Epidermal melanocyte (primary cell): ENCODE data around the gene SLC12A8.

Source experiments
- DNase-seq: peaks from one replicate; pipeline ENCODE4 v3.0.0; 2011; ENCODE audit warnings: low spot score; ENCODE audit not compliant: insufficient read length

The SLC12A8 gene

DNA sequence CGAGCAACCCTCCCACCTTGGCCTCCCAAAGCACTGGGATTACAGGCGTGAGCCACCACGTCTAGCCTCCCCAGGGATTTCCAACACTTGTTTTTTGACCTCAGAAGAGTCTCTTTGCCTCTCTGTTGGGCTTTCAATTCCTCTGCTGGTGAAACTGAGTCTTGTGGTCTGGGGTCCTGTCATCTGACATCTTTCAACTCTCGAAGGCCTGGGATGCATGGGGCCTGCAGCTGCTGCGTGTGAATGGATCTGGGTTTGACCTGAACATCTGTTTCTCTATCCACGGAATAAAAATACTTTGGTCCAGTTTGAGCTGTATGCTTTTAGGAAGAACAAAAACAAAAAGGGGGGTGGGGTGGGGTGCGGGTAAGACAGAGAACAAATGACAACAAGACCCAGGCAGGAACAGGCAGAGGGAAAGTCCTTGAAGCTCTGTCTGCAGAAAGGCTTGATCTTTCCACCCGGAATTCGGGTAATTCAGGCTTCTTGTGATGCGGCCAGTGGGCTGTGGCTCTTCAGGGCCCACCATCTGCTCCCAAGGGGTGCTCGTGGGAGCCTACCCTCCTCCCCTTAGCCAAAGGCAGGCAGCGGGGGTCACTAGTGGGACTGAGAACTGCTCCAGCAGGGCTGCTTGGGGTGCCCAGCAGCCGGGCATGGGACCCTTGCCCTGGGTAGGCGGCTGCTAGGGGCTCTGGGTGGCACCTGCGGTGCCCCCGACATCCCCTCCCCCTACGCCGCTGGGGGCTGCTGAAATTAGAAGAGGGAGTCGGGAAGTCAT is 71.5 kb downstream of the SLC12A8 start:
- no peak for DNase-seq

DNA sequence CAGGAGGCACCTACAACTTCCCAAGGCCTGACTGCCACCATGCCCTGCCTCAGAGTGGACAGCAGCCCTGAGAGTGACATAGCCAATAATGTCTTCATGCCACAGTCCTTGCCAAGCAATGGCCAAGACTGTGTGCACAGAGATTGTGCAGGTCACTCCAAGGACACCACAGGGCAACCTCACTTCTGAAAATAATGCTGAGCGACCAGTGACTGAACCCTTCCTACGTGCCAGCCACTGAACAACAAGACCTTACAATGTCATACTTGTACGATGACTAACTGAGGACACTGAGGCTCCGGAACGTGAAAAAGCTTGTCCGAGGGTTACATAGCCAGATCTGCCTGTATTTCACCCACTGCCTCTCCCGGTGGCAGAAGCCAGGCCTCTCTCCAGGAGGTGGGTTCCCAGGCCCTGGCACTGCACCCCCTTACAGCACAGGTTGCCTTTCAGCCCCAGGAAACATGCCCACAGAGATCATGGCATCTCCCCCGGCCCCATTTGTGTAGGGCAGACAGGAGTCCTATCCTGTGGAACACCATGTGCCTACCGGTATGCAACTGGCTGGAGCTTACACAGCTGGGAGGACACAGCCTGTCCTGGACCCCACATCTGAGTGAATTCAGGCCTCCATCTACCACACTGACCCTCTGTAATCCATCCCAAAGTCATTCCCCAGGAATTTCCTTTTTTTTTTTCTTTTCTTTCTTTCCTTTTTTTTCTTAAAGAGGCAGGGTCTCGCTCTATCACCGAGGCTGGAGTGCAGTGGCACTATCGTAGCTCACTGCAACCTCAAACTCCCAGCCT is 72.3 kb downstream of the SLC12A8 start:
- no peak for DNase-seq

- no peak for DNase-seq
Measured at GRCh38 chr3:125139386-125139785, 73.2 kb downstream of the SLC12A8 start.

DNA sequence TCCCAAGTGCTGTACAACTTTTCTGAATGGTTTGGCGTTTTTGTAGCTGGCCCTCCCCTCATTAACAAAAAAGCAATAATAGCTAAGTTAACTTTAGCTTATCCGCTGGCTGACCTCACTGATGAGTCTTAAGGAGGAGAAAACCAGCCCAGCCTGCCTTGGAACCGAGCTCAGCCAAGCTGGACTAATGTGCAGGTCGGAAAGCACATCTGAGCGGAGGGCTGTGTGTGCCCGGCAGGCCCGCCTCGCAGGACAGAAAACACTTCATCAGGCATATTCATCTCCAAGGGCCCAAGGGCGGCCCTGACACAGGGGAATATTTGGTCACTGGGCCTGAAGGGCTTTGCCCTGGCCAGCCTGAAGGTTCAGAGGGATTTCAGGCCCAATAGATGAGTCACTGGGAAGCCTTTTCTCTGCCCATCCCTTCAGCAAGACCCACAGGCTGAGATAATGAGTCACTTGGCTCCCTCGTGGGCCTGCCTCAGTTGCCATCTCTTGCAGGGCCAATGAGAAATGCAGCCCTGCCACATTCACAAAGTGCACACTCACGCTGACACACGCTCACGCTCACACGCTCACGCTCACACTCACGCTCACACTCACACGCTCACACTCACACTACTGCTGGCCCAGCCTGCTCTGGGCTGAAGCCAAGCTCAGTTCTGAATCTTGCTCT is 75.1 kb downstream of the SLC12A8 start:
- DNase-seq: no peak

DNA sequence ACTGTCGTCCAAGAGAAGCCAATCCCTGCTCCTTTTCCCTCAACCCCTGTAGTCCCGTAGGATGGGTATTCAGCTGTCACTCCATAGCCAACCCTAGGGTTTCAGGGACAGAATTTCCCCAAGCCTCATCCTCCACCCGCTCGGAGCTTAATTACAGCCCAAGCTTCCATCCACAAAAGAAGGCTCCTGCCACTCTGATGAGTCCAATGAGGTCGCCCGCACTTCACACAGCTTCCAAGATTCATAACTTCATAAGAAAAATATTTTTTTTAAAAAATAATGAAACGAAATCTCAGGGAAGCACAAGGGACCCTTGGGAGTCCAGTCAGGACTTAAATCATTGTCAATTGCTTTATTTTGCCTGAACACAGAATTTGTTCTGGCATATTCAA is 75.6 kb downstream of the SLC12A8 start:
- DNase-seq: no peak

GRCh38 chr3:125136515-125136914 is 76.0 kb downstream of the SLC12A8 start:
- DNase-seq: no peak

DNA sequence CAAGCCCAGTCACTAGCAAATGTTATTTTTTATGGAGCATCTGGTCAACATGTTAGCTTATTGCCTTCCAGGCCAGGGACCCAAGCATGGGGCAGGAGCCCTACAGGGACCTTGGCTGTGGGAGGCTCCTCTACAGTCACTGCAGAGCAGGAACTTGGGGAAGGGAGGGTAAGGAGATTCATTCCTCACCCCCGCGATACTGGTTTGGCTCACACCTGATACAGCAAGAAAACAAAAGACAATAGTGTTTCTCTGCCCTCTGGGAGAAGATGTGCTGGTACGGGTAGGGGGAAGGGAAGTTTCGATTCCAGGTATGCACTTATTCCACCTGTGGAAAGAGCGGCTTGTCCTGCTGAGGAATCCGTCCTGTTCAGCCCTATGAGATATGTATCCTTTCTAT is 77.6 kb downstream of the SLC12A8 start:
- DNase-seq: no peak

DNA sequence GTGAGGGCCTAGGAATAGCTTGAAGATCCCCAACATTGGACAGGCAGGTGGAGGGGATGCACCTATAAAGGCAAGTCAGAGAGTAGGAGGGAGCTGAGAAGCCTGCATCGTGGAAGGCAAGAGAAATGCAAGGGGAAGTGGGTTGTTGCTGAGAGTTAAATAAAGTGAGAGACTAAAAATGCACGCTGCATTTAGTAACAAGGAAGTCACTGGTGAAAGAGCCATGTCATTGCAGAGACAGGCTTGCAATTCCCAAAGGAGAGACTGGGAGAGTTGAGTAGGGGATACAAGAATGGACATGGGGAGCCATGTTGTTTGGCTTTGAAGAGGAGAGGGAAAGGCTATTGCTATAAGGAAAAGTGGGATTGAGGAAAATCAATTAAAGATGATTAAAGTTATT is 79.7 kb downstream of the SLC12A8 start:
- no peak for DNase-seq

- peak; percentile 64 for DNase-seq
Measured at GRCh38 chr3:125129512-125129997, 83.0 kb downstream of the SLC12A8 start.

DNA sequence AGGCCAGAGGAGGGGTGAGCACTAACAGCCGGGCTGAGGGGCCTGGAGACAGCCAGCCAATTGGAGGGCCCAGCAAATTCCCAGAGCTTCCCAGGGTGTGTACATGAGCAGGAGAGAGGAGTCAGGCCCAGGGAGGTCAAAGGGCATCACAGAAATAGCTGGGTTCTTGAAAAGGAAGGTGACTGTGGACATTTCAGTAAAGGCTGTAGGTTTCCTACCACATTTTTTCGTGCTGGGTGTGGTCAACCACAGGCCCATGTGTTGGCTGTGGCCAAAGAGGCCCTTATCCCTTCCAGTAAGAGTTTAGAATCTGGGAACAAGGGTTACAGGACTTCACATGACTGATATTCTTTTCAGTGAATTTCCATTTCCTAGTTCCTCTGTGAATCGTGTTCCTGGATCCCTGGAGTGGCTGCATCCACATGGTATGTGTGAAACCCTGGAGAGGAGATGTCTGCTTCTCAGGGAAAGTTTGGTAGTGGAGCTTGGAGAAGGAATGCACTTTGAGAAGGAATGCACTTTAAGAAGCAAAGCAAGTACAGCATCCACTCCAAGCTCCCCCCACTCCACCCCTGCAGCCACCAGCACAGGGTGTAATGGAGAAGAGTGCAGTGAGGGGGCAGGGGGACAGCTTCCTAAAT is 83.6 kb downstream of the SLC12A8 start:
- DNase-seq: no peak

- DNase-seq: no peak
Measured at GRCh38 chr3:125126323-125126722, 86.2 kb downstream of the SLC12A8 start.

DNA sequence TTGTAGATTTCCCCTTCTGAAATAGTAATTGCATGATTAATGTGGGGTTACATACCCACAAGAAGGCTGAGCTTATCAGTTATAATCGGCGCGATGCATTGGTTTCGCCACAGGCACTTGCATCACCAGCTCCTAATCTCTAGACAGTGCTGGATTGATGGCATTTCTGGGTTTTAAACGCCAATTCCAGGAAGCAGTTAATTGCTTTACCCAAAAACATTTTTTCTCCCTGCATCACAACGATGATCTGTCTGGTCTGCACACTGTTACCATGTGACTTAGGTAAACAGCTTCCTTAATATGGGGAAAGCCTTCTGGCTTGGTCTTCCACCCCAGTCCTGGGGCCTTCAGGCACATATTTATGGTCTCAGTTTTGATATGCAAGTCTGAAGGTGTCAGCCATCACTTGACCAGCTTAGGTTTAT is 86.7 kb downstream of the SLC12A8 start:
- DNase-seq: no peak

DNA sequence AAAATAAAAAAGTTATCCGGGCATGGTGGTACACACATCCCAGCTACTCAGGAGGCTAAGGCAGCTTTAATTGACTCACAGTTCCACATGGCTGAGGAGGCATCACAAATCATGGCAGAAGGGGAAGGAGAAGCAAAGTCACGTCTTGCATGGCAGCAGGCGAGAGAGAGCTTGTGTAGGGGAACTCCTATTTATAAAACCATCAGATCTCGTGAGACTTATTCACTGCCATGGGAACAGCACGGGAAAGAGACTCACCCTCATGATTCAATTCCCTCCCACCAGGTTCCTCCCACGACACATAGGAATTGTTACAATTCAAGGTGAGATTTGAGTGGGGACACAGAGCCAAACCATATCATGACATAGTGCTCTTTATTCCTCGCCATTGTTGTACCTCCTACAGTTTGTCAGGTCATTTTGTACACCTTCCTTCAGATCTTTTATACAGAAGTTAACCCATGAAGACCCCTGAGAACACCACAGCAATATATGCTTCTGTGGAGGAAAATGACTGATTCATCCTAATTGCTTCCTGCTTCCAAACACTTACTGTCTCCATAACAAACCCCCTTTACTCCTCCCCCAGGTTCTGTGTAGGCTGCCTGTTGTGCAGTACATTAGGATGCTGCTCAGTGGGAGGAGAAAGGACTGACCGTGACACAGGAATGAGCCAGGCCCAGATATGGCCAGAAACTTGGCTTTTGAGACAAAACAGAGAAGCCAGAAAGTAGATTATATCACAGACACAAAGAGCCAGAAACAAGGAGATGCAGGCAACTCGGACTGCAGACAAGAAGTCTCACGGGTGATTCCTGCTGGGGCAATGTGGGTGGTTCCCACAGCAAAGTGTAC is 88.9 kb downstream of the SLC12A8 start:
- no peak for DNase-seq

GRCh38 chr3:125121246-125122010 is 91.1 kb downstream of the SLC12A8 start:
- no peak for DNase-seq

DNA sequence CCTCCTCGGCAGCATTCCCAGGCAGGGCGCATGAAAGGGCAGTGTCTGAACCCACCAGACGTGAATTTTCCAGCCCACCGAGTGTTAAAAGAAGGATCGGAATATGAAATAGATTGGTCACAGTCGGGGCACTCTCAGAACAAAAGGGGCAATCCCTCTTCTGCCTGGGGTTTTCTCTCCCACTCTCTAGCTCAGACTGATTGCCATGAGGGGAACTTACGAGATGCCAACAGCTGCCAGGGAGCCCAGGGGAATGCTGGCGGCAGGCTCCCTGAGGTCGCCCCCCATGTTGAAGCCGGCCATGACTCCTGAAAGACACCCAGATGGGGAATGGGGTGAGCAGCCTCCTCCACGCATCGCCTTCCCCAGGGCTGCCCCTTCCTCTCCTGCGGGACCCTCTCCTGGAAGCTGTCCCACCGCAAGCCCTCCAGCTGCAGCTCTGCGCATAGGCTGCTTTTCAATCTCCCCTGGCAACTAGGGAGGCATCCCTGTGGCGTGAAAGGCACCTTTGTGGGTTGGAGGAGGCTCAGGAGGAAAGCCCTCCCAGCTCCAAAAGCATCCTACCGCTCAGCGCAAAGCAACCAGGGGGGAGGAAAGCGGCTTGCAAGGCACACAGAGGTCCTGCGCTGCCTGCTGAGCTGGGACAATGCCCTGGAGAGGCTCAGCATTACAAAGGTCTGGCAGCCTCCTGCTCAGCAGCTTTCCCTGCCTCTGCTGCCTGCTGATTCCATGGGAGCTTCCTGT is 92.0 kb downstream of the SLC12A8 start:
- no peak for DNase-seq

GRCh38 chr3:125119752-125120378 is 92.7 kb downstream of the SLC12A8 start:
- no peak for DNase-seq

DNA sequence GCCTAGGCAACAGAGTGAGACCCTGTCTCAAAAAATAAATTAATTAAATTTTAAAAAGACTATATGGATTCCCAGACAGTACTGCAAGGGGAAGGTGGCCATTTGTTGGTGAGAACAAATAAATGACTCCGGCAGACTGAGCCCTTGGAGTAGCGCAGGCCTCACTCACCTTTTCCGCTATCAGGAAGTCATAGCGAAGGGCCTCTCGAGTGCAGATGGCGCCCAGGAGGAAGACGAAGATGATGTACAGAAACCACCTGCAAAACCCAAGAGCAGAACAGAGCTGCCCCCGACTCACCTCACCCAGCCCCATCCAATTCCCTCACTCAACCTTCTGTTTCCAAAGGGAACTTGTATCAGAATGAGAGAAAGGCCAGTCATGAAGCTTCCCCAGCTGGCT is 93.9 kb downstream of the SLC12A8 start:
- no peak for DNase-seq

GRCh38 chr3:125117631-125118191 is 94.8 kb downstream of the SLC12A8 start:
- no peak for DNase-seq
